ENCODE results near the gene KDM6B.
A peak's percentile ranks its signal among the peaks of the same experiment; 100 is the strongest.

DNA sequence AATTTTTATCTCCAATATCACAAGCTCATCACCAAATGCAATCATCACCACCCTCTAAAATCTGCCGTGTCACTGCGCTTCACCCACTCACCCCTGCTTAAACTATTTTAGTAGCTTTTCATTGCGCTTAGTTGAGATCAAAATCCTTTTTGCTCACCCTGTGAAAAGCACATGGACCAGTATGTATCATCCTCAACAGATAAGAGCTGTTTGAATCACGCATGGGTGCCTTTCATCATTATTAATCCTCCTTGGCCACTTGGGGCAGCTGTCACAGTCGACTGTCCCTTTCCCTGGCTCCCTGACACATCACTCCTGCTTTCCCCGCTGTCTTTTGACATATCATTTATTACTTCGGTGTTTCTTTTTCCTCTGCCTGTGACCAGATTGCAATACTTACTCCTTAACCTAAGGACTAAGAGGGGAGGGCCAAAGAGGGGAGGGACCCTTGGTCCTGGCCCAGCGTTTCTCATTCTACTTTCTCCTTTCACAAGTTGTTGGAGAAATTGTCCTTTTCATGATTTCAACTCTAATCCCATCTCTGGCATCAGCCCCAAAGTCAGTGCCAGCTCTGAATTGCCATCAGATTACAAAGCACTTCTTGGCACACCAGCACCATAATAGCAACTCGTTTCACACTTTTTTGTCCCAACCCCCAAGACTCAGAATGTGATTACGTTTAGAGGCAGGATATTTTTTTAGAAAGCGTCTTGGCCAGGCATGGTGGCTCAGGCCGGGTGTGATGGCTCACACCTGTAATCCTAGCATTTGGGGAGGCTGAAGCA lies 8.6 kb upstream of the KDM6B start:
- TF ChIP-seq, protein P1, sequence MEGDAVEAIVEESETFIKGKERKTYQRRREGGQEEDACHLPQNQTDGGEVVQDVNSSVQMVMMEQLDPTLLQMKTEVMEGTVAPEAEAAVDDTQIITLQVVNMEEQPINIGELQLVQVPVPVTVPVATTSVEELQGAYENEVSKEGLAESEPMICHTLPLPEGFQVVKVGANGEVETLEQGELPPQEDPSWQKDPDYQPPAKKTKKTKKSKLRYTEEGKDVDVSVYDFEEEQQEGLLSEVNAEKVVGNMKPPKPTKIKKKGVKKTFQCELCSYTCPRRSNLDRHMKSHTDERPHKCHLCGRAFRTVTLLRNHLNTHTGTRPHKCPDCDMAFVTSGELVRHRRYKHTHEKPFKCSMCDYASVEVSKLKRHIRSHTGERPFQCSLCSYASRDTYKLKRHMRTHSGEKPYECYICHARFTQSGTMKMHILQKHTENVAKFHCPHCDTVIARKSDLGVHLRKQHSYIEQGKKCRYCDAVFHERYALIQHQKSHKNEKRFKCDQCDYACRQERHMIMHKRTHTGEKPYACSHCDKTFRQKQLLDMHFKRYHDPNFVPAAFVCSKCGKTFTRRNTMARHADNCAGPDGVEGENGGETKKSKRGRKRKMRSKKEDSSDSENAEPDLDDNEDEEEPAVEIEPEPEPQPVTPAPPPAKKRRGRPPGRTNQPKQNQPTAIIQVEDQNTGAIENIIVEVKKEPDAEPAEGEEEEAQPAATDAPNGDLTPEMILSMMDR (IDR thresholded peaks at IDR 0.05), result peak in 1 of 5 experiments; percentile 6
- no peak for TF ChIP-seq POLR2A (IDR thresholded peaks at IDR 0.05)
